ENCODE results near the gene PPP5C.
"Not testable (repeated sequence)": the region's sequence is repeated elsewhere in the genome, so short reads cannot be mapped to it uniquely, and the experiment has no call there.

PPP5C gene

DNA sequence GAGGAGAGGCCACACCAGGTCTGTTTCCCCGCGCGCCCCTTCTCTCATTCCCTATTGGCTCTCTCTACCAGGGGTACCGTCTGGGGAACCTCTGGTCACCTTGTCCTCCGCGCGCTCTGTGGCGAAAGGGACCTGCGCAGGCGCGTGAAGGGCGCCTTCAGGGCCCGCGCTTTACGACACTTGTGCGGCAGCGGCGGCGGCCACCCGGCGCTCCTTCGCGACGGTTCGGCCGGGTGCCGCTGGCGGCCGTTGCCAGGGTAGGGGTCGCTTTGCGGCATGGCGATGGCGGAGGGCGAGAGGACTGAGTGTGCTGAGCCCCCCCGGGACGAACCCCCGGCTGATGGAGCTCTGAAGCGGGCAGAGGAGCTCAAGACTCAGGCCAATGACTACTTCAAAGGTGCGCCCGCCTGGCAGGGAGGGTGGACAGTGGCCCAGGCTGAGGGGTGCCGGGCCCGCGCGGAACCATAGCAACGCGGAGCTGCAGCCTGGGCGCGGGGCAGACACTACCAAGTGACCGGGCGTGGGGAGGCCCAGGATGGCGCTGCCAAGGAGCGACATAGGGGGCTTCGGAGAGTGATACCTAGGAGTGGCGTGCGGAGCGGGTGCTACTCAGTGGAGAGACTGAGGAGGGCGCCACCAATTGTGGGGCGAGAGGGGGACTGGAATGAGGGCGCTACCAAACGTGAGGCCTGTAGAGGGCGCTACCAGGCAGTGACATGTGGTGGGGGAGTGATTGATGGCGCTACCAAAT lies at the start of gene PPP5C:
Gene PPP5C (plus strand): TSS at position 267 of the 751 bp plus-strand sequence. CDS start 10 bp downstream, at position 277.
- peak; percentile 93 for DNase-seq

GRCh38 chr19:46297700-46298478 lies 49.0 kb upstream of the PPP5C start:
- DNase-seq, result no peak

DNA sequence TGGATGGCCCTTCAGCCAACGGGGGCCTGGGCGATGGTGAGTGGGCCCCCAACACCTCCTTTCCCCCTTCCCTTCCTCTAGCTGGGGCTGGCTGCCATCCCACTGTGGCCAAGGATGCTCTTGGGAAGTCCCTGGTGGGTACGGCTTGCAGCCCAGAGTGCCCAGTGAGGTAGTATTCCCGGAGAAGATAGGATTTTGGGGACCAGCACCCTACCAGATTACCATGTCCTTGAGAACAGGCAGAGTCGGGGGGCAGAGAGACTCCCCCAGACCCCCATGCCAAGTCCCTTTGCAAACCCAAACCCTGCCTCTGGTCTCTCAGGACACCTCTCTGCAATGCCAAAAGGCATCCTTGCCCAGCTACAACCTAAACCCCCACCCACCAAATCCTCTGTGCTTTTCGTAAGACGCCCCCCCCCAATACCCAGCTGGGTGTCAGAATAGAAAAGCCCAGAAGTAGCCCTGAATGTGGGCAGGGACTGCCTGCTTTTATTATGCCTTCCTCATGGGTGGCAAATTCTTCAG lies 48.3 kb upstream of the PPP5C start:
- DNase-seq, result no peak

GRCh38 chr19:46299004-46299509 lies 47.8 kb upstream of the PPP5C start:
- DNase-seq, result peak; percentile 91

GRCh38 chr19:46299695-46300094 lies 47.2 kb upstream of the PPP5C start:
- DNase-seq, result no peak

GRCh38 chr19:46303322-46303690 lies 43.6 kb upstream of the PPP5C start:
- no peak for DNase-seq

DNA sequence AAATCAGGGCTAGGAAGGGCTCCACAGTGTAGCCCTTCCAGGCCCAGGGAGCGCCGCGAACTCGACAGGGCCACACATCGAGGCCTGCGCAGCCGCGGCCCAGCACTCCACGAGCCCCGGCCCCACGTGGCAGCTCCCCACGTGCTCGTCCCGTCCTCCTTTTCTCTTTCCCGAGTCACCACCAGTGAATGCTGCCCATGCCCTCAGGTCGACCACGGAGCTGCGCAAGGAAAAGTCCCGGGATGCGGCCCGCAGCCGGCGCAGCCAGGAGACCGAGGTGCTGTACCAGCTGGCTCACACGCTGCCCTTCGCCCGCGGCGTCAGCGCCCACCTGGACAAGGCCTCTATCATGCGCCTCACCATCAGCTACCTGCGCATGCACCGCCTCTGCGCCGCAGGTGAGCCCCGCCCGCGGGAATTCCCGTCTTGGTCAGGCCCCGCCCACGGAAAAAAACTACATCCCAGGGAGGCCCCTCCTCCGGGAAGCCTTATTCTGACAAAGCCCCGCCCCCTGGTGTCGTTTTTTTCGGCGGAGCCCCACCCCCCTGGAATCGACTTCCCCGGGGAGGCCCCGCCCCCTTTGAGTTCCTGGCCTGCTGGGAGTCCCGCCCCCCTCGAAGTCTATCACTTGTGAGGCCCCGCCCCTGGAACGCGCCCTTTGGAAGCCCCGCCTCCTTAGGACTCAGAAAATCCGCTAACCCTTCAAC lies 43.0 kb upstream of the PPP5C start:
- peak; percentile 15 for DNase-seq

DNA sequence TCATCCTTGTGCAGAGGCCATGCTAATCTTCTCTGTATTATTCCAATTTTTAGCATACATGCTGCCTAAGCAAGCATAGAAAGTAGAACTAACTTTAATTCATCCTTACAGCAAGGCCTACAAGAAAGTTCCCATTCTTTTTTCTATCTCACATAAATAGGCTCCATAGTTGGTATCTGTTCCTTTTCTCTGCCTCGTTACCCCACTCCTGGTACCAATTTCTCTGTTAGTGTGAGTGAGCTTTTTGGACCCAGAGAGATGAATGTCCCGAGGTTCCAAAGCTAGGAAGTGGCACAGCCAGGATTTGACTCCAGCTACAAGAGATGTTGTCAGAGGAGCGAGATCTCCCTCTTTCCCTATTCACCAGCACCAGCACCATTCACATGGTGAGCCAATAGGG lies 40.4 kb upstream of the PPP5C start:
- DNase-seq, result no peak

- DNase-seq, result no peak
Observed at GRCh38 chr19:46308510-46308909, 38.4 kb upstream of the PPP5C start.

DNA sequence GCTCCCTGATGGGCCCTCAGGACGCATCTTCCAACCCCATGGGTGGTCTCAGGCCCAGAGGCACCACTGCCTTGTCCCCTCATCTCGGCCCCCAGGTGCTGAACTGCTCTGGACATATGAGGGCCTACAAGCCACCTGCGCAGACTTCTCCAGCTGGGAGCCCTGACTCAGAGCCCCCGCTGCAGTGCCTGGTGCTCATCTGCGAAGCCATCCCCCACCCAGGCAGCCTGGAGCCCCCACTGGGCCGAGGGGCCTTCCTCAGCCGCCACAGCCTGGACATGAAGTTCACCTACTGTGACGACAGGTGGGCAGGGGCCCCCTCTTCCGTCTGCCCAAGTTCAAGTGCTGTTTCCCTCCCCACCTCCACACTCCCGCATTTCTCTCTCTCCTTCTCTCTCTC lies 37.8 kb upstream of the PPP5C start:
- no peak for DNase-seq

DNA sequence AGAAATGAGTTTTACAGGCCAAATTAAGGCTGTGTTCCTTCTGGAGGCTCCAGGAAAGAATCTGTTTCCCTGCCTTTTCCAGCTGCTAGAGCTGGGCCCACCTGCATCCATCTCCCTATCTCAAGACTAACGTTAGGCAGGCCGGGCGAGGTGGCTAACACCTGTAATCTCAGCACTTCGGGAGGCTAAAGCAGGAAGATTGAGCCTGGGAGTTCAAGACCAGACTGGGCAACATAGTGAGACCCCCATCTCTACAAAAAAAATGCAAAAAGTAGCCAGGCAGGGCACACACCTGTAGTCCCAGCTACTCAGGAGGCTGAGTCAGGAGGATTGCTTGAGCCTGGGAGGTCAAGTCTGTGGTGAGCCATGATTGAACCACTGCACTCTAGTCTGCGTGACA lies 35.4 kb upstream of the PPP5C start:
- no peak for DNase-seq

- not testable (repeated sequence) for DNase-seq
Observed at GRCh38 chr19:46313540-46314469, 33.1 kb upstream of the PPP5C start.

- no peak for DNase-seq
Observed at GRCh38 chr19:46317339-46317738, 29.5 kb upstream of the PPP5C start.

- DNase-seq, result no peak
Observed at GRCh38 chr19:46319613-46320012, 27.3 kb upstream of the PPP5C start.

DNA sequence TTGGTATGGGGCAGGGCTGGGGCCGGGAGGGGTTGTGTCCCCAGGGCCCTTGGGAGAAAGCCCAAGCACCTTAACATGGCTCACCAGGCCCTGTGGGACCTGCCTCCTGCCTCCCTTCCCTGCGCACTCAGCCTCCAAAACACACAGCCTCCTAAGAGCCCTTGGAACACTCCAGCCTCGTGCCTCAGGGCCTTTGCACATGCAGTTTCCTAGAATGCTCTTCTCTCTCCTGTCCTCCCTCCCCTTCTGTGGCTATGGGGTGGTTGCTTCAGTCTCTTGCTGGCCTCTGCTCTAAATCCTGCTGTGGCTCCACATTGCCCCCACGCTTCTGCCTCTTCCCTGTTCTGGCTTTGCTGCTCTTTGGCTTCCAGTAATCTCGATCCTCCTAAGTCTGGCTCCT lies 26.3 kb upstream of the PPP5C start:
- DNase-seq, result no peak

- DNase-seq, result no peak
Observed at GRCh38 chr19:46321653-46322052, 25.2 kb upstream of the PPP5C start.

DNA sequence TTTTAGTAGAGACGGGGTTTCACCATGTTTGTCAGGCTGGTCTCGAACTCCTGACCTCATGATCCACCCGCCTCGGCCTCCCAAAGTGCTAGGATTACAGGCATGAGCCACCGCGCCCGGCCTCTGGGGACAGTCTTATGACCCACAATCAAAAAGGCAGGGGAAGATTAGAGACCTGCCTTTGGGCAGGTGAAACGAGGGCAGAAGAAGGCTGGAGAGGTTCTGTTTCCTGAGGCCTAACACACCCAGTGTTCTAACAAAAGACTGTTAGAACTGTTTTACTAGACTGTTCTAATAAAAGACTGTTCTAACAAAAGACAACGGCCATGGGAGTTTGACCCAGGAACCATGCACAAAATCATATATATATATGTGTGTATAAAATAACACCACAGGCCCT lies 23.7 kb upstream of the PPP5C start:
- not testable (repeated sequence) for DNase-seq

DNA sequence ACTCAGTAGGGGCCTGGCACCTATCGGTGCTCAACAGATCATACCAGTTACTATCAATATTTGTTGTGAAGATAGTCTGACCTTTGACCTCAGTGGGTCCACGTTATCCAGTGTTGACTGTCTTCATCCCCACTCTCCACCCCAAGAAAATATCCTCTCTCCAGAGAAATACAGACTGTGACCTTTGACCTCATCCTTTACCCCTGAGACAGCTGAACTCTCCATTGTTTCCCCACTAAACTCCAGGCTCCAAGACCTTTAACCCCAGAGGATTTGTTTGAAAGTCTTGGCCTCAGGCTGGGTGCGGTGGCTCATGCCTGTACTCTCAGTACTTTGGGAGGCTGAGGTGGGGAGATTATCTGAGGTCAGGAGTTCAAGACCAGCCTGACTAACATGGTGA lies 22.6 kb upstream of the PPP5C start:
- DNase-seq, result no peak

GRCh38 chr19:46326608-46327007 lies 20.3 kb upstream of the PPP5C start:
- no peak for DNase-seq

- no peak for DNase-seq
Observed at GRCh38 chr19:46328079-46328478, 18.8 kb upstream of the PPP5C start.

- no peak for DNase-seq
Observed at GRCh38 chr19:46330319-46330918, 16.5 kb upstream of the PPP5C start.

GRCh38 chr19:46337487-46337886 lies 9.4 kb upstream of the PPP5C start:
- no peak for DNase-seq

Data from hematopoietic multipotent progenitor cell treated with erythropoietin and hydrocortisone succinate and interleukin-3 and kit ligand, for 8 days (in vitro differentiated cells).